HEK293T (cell line): ENCODE results near the gene GRXCR1.

Experiments
- ARNT ChIP-seq: fragments of 450-650 bp; IDR thresholded peaks from 2 replicates; pipeline ENCODE4 v1.6.1; 2017; ENCODE audit warnings: mild to moderate bottlenecking
- BHLHE40 ChIP-seq: fragments of 450-650 bp; IDR thresholded peaks from 2 replicates; pipeline ENCODE4 v1.6.1; 2016; ENCODE audit warnings: mild to moderate bottlenecking, moderate library complexity, borderline replicate concordance
- CTBP1 ChIP-seq: fragments of 450-650 bp; IDR thresholded peaks from 2 replicates; pipeline ENCODE4 v1.6.1; 2016; ENCODE audit warnings: borderline replicate concordance
- ELF4 ChIP-seq: fragments of 450-650 bp; IDR thresholded peaks from 2 replicates; pipeline ENCODE4 v1.6.1; 2017; ENCODE audit warnings: antibody characterized with exemption
- FOXA1 ChIP-seq: fragments of 450-650 bp; IDR thresholded peaks from 2 replicates; pipeline ENCODE4 v1.6.1; 2016; ENCODE audit warnings: mild to moderate bottlenecking
- FOXK2 ChIP-seq: fragments of 450-650 bp; IDR thresholded peaks from 2 replicates; pipeline ENCODE4 v1.6.1; 2016; ENCODE audit warnings: mild to moderate bottlenecking
- FOXM1 ChIP-seq: fragments of 450-650 bp; IDR thresholded peaks from 2 replicates; pipeline ENCODE4 v1.6.1; 2017; ENCODE audit warnings: mild to moderate bottlenecking, borderline replicate concordance
- L3MBTL2 ChIP-seq: fragments of 450-650 bp; conservative IDR thresholded peaks from 2 replicates; pipeline ENCODE4 v1.6.1; 2016; ENCODE audit warnings: mild to moderate bottlenecking
- NFRKB ChIP-seq: fragments of 450-650 bp; IDR thresholded peaks from 2 replicates; pipeline ENCODE4 v1.6.1; 2016; ENCODE audit warnings: mild to moderate bottlenecking, moderate library complexity
- SP1 ChIP-seq: fragments of 450-650 bp; IDR thresholded peaks from 2 replicates; pipeline ENCODE4 v1.6.1; 2017
- SUZ12 ChIP-seq: fragments of 450-650 bp; IDR thresholded peaks from 2 replicates; pipeline ENCODE4 v1.6.1; 2016; ENCODE audit warnings: mild to moderate bottlenecking
- TARDBP ChIP-seq: fragments of 450-650 bp; IDR thresholded peaks from 2 replicates; pipeline ENCODE4 v1.6.1; 2016
- TF ChIP-seq, protein P1 (sequence below): fragments of 450-650 bp; IDR thresholded peaks from 2 replicates; pipeline ENCODE4 v1.6.1; 2016

GRCh38 chr4:42905591-42905990 lies 13.1 kb downstream of the GRXCR1 start:
- no peak for TF ChIP-seq BHLHE40
- no peak for TF ChIP-seq FOXA1
- no peak for TF ChIP-seq NFRKB
- TF ChIP-seq FOXM1: no peak
- TF ChIP-seq ARNT: no peak
- TF ChIP-seq, protein P1, sequence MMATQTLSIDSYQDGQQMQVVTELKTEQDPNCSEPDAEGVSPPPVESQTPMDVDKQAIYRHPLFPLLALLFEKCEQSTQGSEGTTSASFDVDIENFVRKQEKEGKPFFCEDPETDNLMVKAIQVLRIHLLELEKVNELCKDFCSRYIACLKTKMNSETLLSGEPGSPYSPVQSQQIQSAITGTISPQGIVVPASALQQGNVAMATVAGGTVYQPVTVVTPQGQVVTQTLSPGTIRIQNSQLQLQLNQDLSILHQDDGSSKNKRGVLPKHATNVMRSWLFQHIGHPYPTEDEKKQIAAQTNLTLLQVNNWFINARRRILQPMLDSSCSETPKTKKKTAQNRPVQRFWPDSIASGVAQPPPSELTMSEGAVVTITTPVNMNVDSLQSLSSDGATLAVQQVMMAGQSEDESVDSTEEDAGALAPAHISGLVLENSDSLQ: no peak
- no peak for TF ChIP-seq L3MBTL2
- TF ChIP-seq SUZ12: no peak
- no peak for TF ChIP-seq SP1
- no peak for TF ChIP-seq CTBP1
- TF ChIP-seq FOXK2: no peak
- TF ChIP-seq ELF4: no peak
- TF ChIP-seq TARDBP: no peak
